ENCODE data around the gene PTPRR.

PTPRR gene

DNA sequence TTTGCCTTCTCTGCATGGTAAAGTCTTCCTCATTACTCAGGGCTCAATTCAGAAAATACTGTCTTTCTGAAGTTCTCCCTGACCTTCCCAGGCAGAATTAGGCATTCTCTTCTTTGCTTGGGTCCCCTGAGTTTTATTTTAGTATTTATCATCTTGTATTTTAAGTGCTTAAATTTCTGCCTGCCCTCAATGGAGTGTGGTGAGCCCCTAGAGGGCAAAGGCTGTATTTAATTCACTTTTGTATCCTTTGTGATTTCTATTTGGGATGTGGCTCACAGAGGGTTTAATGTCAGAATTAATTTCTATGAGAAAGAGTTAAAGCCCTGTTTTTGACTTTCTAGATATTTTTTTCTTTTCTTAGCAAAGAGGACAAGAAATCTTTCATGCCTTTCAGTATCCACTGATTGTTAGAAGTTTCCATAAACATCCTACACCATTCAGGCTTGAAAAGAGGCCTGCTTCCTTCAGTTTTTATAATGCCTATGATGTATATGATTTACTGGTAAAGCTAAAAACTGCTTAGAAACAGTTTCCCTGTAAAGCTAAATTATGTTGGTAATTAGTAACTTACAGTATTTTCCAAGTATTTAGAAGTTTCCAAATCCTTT is 227.8 kb downstream of the PTPRR start:
- no peak for DNase-seq (ENCODE audit: low read depth)

DNA sequence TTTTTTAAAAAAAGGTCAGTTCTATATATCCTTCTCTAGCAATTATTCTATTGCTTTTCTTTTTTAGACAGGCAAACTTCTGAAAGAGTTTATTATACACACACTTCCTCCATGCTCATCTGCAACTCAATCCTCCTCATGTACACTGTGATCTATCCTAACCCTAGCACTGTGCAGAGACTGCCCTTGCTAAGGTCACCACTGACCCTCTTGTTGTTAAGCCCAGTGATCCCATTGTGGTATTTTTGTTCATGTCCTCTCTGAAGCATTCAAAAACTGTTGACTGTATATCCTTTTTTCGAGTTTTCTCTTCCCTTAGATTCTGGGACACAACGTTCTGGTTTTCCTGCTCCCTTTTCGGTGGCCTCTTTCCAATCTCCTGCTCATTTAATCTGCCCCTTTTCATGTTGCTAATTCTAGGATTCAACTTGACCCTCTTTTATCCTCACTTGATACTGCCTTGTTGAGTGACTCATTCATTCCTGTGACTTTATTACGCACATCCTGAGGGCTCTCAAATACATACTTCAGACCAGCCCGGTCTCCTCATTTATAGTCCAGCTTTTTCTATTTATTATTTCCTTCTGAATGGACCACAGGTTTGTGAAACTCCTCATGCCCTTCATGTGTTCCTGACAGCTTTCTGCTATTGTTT is 229.4 kb downstream of the PTPRR start:
- DNase-seq (ENCODE audit: low read depth) = no peak

DNA sequence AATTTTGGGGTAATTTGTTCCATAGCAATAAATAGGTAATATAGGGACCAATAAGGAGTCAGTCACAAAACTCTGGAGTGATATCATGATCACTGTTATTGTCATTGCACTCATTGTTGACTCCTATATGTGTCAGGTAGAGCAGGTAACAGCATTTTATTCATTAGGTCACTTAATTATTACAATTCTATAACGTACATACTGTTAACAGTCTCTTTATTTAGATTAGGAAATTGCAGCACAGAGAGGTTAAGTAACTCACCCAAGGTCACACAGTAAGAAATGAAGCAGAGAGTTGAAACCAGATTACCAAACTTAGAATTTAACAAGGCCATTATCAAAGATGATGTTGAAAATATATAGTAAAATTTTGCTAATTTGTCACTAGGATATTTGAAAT is 233.6 kb downstream of the PTPRR start:
- DNase-seq (ENCODE audit: low read depth) = no peak

DNA sequence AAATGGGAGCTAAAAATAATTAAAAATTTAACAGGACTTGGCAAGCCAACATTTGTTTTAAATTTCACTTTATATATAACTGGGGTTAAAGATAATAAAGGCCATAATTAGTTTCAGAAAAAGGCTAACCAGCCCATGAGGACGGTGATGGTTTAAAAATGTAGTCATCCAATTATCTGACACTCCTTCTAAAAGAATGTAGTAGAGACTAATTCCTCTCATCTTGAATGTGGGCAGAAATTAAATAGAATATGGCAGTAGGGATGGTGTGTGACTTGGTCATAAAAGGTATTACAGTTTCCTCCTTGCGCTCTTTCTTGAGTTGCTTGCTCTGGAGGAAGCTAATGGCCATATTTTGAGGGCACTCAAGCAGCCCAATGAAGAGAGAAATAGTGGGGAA is 234.2 kb downstream of the PTPRR start:
- no peak for DNase-seq (ENCODE audit: low read depth)

DNA sequence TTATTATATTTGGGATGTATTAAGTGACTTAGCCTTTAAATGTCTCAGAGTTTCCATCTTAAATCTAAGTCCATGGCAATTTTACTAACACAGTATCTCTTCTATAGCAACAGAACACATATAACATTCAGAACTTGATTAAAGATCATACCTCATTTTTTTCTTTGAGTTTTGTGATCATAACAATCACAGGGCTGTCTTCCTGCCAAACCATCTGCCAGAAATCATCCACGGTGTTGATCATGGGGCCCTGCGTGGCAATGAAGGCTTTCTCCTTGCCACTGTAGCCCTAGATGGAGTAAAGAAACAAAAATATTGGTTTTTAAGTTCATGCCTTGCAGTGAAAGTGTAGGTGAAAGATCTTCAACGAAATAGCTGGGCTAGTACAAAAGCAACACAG is 236.6 kb downstream of the PTPRR start:
- DNase-seq (ENCODE audit: low read depth) = no peak

DNA sequence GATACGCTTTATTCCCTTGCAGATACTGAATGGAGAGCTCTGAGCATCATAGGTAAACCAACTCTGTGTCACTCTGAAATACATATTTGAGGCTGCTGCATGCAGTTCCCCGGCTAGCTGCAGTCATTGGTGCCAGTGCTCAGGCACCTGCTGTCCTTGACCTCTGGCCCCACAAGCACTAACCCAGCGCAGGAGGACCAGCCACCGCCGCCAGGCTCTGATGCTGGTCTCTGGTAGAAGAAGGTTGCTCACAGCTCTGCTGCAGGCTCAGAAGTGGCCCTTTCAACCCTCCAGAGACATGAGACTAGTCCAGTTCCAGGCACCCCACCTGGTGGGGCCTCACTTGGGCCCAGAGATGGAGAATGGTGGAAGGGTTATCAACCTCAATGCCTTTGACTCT is 248.8 kb downstream of the PTPRR start:
- DNase-seq (ENCODE audit: low read depth) = no peak

DNA sequence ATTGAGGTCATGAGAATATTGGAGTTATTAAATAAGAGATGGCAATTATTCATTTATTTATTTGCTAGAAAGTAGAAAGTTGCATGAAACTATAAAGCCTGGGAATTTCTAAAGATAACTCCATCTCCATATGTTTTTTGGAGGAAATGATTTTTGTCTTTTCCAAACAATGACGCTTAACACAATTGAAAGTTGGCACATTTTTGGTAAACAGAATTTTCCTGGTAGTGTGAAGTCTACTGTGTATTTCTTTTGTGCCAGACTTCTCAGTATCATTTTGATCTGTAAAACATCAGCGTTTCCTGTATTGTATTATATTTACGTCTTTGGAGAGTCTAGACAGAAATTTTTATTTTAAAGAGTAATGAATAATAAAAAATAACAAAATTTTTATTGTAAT is 249.6 kb downstream of the PTPRR start:
- DNase-seq (ENCODE audit: low read depth) = no peak

DNA sequence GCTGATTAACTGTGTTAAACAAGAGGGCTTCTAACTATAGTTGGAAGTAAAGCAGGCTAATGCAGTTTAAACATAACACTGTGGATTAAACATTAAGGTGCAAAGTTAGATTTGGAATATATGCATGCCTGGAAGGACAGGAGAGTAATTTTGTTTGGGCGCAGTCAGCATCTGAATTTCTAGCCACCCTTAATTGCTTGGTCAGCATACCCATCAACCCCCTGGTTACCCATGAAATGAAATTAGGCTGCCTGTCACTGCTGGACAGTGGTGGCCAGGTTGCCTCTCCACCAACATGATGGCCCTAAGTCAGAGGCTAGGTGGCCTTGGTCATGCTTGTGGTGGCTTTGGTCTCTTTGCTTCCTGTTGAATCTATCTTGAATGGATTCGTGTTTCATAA is 253.3 kb downstream of the PTPRR start:
- no peak for DNase-seq (ENCODE audit: low read depth)

DNA sequence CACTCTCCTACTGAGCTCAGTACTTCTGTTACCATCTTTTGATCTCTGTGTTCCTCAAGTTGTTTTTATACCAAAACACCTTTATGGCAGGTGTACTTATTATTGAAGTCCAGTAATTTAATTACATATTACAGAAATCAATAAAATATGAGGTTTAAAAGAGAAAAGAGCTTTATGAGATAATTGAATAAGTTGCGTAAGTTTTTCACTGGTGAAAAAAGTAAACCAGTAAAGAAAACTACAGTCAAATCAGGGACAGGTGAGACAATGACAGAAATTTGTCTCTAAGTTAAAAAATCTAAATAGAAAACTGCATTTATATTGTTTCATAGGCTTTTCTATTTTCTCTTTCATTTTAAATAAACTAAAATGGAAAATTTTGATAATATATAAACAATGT is 254.2 kb downstream of the PTPRR start:
- DNase-seq (ENCODE audit: low read depth) = no peak

DNA sequence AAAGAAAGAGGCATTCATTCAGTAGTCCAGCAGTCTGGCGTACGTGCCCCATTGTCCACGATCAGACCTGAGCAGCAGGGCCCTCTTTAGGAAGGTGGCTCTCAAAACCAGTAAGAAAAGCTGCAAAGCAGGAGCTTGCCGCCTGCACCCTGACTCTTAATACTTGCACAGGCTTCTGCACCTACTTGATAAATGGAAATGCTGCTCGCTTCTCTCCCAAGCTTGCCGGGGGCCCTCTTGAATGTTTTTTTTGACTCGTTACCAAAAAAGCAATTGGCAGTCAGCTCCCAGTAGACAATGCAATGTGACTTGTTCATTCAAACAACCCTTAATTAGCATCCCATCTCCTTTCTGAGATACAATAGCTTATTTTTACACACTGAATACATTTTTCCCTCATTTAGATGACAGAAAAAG is 256.1 kb downstream of the PTPRR start:
- no peak for DNase-seq (ENCODE audit: low read depth)

DNA sequence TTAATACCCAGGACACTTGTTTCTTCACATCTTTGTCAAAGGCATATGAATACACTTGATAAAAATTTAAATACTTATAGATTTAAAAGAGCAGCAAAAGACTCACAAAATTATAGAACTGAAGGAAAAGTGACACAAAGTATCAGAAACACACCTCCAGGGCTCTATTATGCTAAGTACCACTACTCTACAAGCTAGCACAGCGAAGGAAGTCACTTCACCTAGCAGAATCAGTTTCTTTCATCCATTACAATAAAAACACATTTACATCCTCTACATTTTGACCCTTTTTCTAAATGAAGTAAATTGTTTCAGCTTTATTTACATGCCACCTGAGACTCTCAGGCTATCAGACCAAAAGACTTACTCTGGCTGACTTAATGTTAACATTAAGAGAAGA is 256.7 kb downstream of the PTPRR start:
- DNase-seq (ENCODE audit: low read depth) = no peak

DNA sequence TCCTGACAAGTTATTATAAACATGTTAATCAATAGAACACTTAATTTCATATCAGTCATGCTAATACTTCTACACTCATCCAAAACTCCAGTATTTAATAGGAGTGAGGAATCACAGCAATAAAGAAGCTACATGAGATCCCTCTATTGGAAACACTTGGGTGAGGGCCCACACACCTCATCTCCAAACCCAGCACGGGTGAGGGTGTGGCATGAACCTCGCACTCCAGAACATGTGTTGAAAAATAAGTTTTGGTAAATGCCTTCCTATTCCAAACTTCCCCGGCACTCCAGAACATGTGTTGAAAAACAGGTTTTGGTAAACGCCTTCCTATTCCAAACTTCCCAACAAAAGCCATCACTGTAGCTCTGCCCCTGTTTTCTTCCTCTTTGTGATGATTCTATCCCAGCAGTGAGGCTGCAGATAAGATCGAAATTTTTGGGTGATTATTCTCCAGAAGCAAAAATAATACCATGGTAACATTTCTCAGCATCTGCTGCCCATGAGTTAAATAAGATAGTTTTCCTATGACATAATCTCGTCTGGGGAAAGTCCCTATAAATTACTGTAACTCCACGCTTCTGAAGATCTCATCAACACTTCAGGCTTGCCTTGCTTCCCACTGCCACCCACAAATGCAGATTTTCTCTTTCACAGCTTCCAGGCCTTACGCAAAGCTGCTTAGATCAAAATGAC is 258.9 kb downstream of the PTPRR start:
- no peak for DNase-seq (ENCODE audit: low read depth)

DNA sequence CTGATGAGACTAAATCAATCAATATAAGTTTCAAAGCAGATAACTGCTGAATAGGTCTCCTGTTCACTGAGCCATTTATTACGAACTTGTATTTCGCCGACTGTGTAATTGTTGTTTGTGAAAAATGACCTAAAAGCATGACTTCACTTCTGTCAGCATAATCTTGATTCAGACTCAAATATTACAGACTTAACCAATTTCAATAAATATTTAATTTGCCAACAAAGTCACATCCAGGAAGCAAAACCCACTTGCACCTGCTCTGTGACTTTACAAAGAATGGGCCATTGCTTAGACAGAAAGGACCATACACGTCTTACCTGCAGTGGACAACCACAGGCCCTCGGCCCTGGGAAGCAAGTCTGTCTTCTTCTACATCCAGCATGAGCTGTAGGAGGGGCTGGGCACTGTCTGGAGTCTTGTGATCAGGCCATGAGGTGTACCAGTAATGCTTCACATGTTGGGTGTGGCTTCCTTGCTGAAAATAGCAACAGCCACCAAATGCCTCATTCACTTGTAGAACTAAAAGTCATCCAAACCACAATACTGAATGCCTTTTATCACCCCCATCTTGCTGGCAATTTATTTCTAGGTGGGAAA is 259.8 kb downstream of the PTPRR start:
- no peak for DNase-seq (ENCODE audit: low read depth)

DNA sequence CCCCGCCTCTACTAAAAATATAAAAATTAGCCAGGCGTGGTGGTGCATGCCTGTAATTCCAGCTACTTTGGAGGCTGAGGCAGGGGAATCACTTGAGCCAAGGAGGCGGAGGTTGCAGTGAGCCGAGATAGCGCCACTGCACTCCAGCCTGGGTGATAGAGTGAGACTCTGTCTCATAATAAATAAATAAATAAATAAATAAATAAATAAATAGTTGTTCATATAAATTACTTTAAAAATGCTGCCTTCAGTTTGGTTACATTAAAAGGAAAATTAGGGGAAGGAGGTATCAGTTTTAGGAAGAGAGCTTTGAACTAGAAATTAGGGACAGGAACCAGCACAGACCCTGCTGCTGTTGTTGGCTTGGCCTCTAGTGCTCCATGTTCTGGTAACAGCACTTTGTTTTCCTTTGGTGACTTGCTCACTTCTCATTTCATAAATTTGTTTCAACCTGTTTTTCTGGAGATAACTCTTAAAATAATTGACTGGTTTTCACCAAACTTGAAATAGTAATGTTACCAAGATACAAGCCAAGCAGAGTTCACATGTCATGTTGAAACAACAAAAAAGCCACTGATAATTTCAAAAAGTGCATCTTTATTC is 260.4 kb downstream of the PTPRR start:
- DNase-seq (ENCODE audit: low read depth) = no peak

DNA sequence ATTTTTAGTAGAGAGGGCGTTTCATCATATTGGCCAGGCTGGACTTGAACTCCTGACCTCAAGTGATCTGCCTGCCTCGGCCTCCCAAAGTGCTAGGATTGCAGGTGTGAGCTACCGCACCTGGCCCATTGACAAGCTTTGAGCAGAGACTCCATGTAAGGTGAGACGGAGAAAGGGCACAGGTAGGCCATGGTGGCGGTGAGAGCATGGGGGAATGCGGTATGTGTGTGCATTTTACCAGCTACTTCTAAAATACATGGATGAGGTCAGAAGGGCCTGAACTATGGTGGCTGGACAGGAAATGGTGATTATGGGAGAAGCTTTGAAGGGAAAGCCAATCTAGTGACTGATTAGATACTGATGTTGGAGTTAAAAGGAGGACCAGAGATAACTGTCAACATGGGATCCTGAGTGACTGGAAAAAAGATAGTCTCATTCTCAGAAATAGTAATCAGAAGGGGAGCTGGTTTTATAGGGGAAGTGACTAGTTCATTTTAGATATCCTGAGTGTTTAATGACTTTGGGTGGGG is 261.4 kb downstream of the PTPRR start:
- no peak for DNase-seq (ENCODE audit: low read depth)

DNA sequence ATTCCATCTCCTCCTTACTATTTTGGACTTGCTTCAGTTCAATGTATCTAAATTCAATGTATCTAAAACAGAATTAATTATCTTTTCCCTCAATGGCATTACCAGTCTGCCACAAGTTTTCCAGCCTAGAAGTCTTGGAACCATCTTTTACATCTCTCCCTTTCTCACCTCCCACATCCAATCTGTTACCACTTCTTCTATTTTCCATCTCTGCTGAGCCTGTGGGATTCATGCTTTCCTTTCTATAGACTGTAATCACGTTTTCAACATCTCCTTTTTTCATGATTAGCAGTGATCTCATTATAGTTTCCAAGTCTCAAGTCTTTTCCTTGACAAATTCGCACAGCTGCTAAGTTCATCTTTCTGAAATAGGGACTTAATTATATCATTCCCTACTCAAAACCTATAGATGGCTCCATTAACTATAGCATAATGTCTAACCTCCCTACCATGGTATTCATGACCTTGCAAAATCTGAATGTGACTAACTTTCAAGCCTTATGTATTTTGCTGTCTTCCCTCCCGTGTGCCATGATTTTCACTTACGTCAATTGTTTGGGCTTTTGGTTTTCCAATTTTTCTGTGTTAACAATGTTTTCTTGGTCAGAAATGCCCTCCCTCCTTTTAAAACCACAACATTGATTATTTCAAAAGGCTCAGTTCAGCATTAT is 262.8 kb downstream of the PTPRR start:
- DNase-seq (ENCODE audit: low read depth) = no peak

DNA sequence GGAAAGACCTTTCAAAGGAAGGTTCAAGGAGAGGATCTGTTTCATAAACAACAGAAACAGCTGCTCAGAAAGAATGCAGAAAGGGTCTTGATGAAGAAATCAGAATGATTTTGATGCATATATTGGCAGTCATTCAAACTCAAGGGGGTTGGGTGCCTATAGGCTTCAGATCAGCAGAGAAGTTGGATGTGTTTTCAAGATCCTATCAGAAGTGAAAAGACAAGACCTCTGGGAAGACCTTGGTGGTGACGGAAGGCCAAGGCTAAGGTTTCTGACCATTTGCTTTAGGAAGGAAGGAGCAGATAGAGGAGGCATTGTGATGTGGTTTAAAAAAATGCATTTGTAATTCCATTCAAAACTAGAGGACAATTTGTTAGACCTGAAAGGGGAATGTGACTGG is 268.1 kb downstream of the PTPRR start:
- DNase-seq (ENCODE audit: low read depth) = no peak

DNA sequence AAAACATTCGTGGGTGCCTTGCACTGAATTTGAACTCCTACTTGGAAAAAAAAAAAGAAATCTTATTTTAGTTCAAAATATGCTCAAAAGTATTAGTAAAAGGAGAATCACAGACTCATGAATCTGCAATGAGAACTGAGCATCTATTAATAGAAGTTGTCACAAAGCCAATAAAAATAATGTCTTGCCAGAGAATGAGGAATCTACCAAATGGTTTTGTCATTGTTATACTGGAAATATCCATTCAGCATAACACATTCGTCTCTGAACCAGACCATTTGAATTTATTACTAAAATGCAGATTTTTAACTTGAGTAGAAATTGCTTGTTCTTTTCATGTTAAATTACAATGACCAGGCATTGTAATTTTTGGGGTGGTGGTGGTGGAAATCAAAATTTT is 271.7 kb downstream of the PTPRR start:
- DNase-seq (ENCODE audit: low read depth) = no peak

DNA sequence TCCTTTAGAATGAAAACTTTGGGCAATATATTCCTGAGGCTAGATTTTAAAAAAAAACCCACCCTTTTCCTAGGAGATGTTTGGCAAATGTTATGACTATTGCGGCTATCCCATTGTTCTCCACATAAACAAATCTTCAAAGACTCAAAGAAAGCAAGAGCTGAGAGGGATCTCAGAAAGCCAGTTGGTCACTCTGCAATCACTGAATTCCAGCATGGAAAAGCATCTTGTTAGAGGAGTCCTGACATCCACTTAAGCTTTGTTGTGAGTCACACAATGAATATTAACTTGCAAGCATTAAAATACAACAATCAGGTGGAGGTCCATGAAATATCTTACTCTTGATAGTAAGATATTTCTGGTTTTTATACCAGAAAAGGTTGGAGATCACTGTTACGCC is 272.3 kb downstream of the PTPRR start:
- DNase-seq (ENCODE audit: low read depth) = no peak

DNA sequence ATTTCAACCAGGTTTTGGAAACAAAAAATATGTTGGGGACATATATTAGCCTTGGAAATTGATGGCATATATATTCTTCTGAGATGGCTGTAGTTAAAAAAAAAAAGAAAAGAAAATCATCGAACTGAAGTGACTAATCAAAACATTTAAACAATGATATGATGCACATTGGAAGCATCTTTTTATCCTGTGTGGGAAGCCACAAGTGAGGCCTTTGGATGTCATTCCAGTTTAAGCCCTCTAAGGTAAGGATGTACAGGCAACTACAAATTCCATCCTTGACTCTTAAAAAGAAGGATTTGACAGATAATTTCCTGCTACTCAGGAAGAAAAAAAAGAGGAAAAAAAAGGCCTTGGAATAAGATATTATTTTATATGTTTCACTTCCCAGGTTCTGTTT is 273.7 kb downstream of the PTPRR start:
- DNase-seq (ENCODE audit: low read depth) = no peak

DNA sequence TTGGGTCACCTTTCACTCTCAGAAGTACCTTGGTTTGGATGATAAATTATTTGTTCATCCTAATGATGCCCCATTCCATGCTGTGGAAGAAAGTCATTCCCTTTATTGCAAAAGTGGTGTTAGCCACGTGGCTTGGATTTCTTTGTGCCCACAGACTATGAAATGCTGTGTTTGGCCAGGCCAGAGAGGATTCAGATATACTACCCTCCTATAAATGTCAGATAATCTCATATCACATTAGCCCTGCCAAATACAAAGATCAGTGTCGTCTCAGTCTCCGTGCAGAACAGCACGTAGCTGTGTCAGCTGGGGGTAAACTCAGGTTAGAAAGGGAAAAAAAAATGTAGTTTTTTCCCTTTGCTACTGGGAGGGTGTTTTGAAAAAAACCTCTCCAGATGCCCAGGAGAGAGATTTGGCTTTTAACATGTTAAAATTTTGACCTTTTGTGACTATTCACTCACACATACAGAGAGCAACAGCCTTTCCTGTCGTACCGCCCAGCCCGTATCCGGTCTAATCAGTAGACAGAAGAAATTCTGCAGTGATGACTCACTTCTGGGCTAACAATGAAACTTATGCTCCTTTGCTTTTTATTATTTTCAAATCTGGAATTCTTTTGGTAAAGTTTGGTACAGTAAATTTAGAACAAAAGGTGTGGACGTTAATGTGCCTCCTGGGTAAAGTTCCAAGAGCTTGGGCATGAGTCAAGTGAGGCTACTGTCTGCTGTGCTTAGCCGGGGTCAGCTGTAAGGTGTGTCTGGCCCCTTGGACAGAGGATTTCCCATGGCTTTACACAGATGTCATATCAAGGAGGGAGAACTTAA is 274.8 kb downstream of the PTPRR start:
- DNase-seq (ENCODE audit: low read depth) = no peak

Data from stimulated activated CD4-positive, alpha-beta T cell treated with anti-CD3 and anti-CD28 coated beads, Interleukin-2, amount 100 ng/mL, for 4 hours (primary cell).